HepG2 (cell line): Measurements from ENCODE around the gene SURF6. TPM values are rescaled to one million over a fixed set of nuclear protein-coding genes. Genes with fewer than 3 reads are reported as not detected.
A peak's percentile ranks its signal among the peaks of the same experiment; 100 is the strongest.

Source experiments
- ASH2L ChIP-seq: fragments of 300-600, 200-600 bp; sonication (generic); IDR thresholded peaks from 2 replicates; pipeline ENCODE4 v1.7.0; 2017; ENCODE audit warnings: low read depth, mild to moderate bottlenecking, moderate library complexity, mixed read lengths, low read length; ENCODE audit not compliant: insufficient read length
- KLF12 ChIP-seq: sonication (generic); formaldehyde crosslinking; IDR thresholded peaks from 2 replicates; pipeline ENCODE4 v1.4.0; 2020; ENCODE audit warnings: missing genetic modification reagents, borderline replicate concordance
- NFIB ChIP-seq: sonication (generic); formaldehyde crosslinking; IDR thresholded peaks from 2 replicates; pipeline ENCODE4 v1.9.0; 2021; ENCODE audit warnings: missing genetic modification reagents, mild to moderate bottlenecking, borderline replicate concordance
- POLR2G ChIP-seq: fragments of 200-400 bp; formaldehyde crosslinking; IDR thresholded peaks from 2 replicates; pipeline ENCODE4 v1.6.1; 2018; ENCODE audit warnings: mild to moderate bottlenecking, low read depth, low read length, moderate library complexity
- TCF7 ChIP-seq: sonication (generic); IDR thresholded peaks from 2 replicates; pipeline ENCODE4 v1.6.1; 2016; ENCODE audit warnings: antibody characterized with exemption, low read depth
- ZNF563 ChIP-seq: sonication (generic); formaldehyde crosslinking; IDR thresholded peaks from 2 replicates; pipeline ENCODE4 v1.8.0; 2022; ENCODE audit warnings: mild to moderate bottlenecking, moderate library complexity, missing genetic modification reagents
- ZNF724P ChIP-seq: sonication (generic); formaldehyde crosslinking; IDR thresholded peaks from 2 replicates; pipeline ENCODE4 v1.8.0; 2022; ENCODE audit warnings: missing genetic modification reagents, borderline replicate concordance
- polyA plus RNA-seq, 8 experiments: library from polyadenylated mRNA; depleted of rRNA in 3 of 8; stranded (reverse) in 7 of 8; unstranded in 1 of 8; fragments of >200 nt; fragmentation: Illumina TruSeq in 4 of 8; extraction: Trizol in 4 of 8; gene quantifications; 2 replicates each; pipeline versions ENCODE4 v1.2.1 to v1.2.3, GENCODE V29; 2011 to 2016; ENCODE audit warnings: low read depth in 4 of 8, missing spikeins in 1 of 8, mixed read lengths in 1 of 8; ENCODE audit not compliant: insufficient read depth in 1 of 8
- total RNA-seq, 5 experiments: library from RNA; depleted of rRNA; stranded (reverse); fragments of >200 nt; fragmentation: Illumina TruSeq; extraction: Trizol; gene quantifications; 2 replicates each; pipeline ENCODE4 v1.2.3, GENCODE V29; 2016; ENCODE audit warnings: low read depth in 1 of 5
- TF ChIP-seq, protein P1 (sequence below): sonication (generic); formaldehyde crosslinking; IDR thresholded peaks from 2 replicates; pipeline ENCODE4 v1.5.0; 2020; ENCODE audit warnings: mild to moderate bottlenecking, missing genetic modification reagents
- TF ChIP-seq, protein P2 (sequence below): sonication (generic); formaldehyde crosslinking; IDR thresholded peaks from 2 replicates; pipeline ENCODE4 v1.4.0; 2020; ENCODE audit warnings: missing genetic modification reagents, borderline replicate concordance
- TF ChIP-seq, protein P3 (sequence below): sonication (generic); formaldehyde crosslinking; IDR thresholded peaks from 2 replicates; pipeline ENCODE4 v1.8.0; 2022; ENCODE audit warnings: mild to moderate bottlenecking, missing genetic modification reagents, borderline replicate concordance
- TF ChIP-seq, protein P4 (sequence below), 2 experiments: sonication (generic) in 1 of 2; formaldehyde crosslinking in 1 of 2; IDR thresholded peaks; 2 replicates each; pipeline versions ENCODE4 v1.4.0 to v1.6.1; 2016 to 2020; ENCODE audit warnings: borderline replicate concordance in 1 of 2, low read depth in 1 of 2, mild to moderate bottlenecking in 1 of 2, missing genetic modification reagents in 1 of 2

Gene SURF6
- total and polyA plus RNA-seq, 2 of the 13 experiments (the other 11 are each of a cell fraction or from before 2014, with no cell fraction given) = 5.9 to 14.7 TPM

DNA sequence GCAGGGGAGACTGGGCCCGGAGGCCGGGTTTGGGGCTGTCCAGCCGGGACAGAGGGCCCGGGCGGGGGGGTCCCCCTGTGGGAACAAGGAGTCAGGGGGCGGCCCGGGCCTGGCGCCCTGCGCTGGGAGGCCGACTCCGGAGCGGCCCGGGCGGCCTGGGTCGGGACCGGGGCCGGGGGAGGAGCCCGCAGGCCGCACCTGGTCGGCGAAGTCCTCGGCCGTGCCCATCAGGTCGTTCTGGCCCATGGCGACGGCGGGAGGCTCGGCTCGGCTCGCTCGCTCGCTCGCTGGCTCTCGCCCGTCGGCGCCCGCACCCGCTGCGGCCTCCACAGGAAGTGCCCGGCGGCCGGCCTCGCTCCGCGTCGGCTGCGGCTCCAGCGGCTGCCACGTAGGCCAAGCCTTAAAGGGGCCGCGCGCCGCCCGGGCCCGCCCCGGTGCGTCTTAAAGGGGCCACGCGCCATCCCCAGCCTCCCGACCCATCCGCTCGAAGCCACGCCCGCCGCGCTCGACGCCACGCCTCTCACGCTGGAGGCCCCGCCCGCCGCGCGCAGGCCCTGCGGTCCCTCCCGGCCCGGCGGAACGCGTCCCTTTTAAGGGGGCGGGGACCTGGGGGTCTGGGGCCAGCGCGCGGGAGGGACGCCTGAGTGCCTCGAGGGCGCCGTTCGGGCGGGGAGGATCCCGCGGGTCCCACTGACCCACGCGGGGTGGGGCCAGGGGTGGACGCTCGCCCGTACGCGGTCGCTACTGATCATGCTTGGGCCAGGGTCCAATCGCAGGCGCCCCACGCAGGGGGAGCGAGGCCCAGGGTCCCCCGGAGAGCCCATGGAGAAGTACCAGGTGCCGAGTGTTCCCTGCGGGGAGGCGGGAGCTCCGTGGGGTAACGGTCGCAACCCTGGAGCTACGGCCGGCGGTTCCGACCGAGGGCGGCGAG is 40.0 kb upstream of the SURF6 start, which contains the start of the genes STKLD1 and SURF4 (continued):
- TF ChIP-seq, protein P1, sequence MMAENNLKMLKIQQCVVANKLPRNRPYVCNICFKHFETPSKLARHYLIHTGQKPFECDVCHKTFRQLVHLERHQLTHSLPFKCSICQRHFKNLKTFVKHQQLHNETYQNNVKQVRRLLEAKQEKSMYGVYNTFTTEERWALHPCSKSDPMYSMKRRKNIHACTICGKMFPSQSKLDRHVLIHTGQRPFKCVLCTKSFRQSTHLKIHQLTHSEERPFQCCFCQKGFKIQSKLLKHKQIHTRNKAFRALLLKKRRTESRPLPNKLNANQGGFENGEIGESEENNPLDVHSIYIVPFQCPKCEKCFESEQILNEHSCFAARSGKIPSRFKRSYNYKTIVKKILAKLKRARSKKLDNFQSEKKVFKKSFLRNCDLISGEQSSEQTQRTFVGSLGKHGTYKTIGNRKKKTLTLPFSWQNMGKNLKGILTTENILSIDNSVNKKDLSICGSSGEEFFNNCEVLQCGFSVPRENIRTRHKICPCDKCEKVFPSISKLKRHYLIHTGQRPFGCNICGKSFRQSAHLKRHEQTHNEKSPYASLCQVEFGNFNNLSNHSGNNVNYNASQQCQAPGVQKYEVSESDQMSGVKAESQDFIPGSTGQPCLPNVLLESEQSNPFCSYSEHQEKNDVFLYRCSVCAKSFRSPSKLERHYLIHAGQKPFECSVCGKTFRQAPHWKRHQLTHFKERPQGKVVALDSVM (CRISPR knock-in tag) = peak; percentile 98
- TF ChIP-seq, protein P2, sequence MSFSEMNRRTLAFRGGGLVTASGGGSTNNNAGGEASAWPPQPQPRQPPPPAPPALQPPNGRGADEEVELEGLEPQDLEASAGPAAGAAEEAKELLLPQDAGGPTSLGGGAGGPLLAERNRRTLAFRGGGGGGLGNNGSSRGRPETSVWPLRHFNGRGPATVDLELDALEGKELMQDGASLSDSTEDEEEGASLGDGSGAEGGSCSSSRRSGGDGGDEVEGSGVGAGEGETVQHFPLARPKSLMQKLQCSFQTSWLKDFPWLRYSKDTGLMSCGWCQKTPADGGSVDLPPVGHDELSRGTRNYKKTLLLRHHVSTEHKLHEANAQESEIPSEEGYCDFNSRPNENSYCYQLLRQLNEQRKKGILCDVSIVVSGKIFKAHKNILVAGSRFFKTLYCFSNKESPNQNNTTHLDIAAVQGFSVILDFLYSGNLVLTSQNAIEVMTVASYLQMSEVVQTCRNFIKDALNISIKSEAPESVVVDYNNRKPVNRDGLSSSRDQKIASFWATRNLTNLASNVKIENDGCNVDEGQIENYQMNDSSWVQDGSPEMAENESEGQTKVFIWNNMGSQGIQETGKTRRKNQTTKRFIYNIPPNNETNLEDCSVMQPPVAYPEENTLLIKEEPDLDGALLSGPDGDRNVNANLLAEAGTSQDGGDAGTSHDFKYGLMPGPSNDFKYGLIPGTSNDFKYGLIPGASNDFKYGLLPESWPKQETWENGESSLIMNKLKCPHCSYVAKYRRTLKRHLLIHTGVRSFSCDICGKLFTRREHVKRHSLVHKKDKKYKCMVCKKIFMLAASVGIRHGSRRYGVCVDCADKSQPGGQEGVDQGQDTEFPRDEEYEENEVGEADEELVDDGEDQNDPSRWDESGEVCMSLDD = 0 out of 2 replicates have a peak, but pooled peaks have one; percentile 5
- peak; percentile 66; the same call in 1 of the 2 replicates for TF ChIP-seq KLF12 (CRISPR knock-in tag)
- TF ChIP-seq, protein P3, sequence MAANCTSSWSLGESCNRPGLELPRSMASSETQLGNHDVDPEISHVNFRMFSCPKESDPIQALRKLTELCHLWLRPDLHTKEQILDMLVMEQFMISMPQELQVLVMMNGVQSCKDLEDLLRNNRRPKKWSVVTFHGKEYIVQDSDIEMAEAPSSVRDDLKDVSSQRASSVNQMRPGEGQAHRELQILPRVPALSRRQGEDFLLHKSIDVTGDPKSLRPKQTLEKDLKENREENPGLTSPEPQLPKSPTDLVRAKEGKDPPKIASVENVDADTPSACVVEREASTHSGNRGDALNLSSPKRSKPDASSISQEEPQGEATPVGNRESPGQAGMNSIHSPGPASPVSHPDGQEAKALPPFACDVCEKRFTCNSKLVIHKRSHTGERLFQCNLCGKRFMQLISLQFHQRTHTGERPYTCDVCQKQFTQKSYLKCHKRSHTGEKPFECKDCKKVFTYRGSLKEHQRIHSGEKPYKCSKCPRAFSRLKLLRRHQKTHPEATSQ = no peak
- peak; percentile 61; the same call in 1 of the 2 replicates for TF ChIP-seq ZNF724P
- TF ChIP-seq NFIB (CRISPR knock-in tag) = no peak
- peak; percentile 79 for TF ChIP-seq ZNF563 (CRISPR knock-in tag)
- TF ChIP-seq, protein P4, sequence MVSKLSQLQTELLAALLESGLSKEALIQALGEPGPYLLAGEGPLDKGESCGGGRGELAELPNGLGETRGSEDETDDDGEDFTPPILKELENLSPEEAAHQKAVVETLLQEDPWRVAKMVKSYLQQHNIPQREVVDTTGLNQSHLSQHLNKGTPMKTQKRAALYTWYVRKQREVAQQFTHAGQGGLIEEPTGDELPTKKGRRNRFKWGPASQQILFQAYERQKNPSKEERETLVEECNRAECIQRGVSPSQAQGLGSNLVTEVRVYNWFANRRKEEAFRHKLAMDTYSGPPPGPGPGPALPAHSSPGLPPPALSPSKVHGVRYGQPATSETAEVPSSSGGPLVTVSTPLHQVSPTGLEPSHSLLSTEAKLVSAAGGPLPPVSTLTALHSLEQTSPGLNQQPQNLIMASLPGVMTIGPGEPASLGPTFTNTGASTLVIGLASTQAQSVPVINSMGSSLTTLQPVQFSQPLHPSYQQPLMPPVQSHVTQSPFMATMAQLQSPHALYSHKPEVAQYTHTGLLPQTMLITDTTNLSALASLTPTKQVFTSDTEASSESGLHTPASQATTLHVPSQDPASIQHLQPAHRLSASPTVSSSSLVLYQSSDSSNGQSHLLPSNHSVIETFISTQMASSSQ (IDR thresholded peaks at IDR 0.05; ENCODE audit: low read depth) = no peak
- TF ChIP-seq, protein P4 (CRISPR knock-in tag; IDR thresholded peaks at IDR 0.05; ENCODE audit: borderline replicate concordance) = peak; percentile 14
- peak; percentile 9 for TF ChIP-seq ASH2L
- TF ChIP-seq TCF7 = peak; percentile 29; the same call in 1 of the 2 replicates
- peak; percentile 86 for TF ChIP-seq POLR2G
